Left ventricle myocardium inferior (tissue), 1 donor: Measurements from ENCODE around the gene ANKRD40CL. TPM values are rescaled to one million over a fixed set of nuclear protein-coding genes. Genes with fewer than 3 reads are reported as not detected.
A peak's percentile ranks its signal among the peaks of the same experiment; 100 is the strongest.

Experiments
- DNase-seq: peaks from one replicate; pipeline ENCODE4 v3.0.0-alpha.2; 2020
- H3K27ac ChIP-seq: fragments of 200-600 bp; replicated peaks from 2 replicates; pipeline ENCODE4 v1.8.0; 2021
- H3K27me3 ChIP-seq: fragments of 200-600 bp; 2 replicates; pipeline ENCODE4 v1.8.0; 2021; ENCODE audit warnings: low read depth
- H3K36me3 ChIP-seq: fragments of 200-600 bp; 2 replicates; pipeline ENCODE4 v1.8.0; 2021
- H3K4me1 ChIP-seq: fragments of 200-600 bp; 2 replicates; pipeline ENCODE4 v1.8.0; 2021
- H3K4me3 ChIP-seq: fragments of 200-600 bp; 2 replicates; pipeline ENCODE4 v1.8.0; 2021; ENCODE audit warnings: mild to moderate bottlenecking, moderate library complexity
- H3K9me3 ChIP-seq: fragments of 200-600 bp; replicated peaks from 2 replicates; pipeline ENCODE4 v1.8.0; 2021
- intact Hi-C: fragments of 100-400 bp; cut with micrococcal nuclease; formaldehyde crosslinking; loops from one replicate; pipeline ENCODE4 v1.11.0; 2022
- total RNA-seq: library from RNA; stranded (reverse); fragmentation: NEBNext Ultra II Directional; extraction: Animal tissue kit (Norgen Biotek cat#: 25700); gene quantifications from one replicate; pipeline ENCODE4 v1.2.1, GENCODE V29; 2021
- TF ChIP-seq, protein P1 (sequence below): fragments of 200-600 bp; IDR thresholded peaks from 2 replicates; pipeline ENCODE4 v1.8.0; 2021; ENCODE audit warnings: antibody characterized with exemption, mild to moderate bottlenecking, borderline replicate concordance
- donor health status: DM: no; HTN: yes; CAD: no; lungs with severe emphysema.

The ANKRD40CL gene
- total RNA-seq, 1 donor from 2014 or later = not detected

- no peak overlapping the region for H3K27ac ChIP-seq
- no peak for DNase-seq
- no peak overlapping the region for H3K4me3 ChIP-seq
- intact Hi-C loops = no loop called here
- no peaks in the 10 kb centered on the region for H3K27me3 ChIP-seq
- H3K9me3 ChIP-seq = no peaks in the 10 kb centered on the region
- H3K36me3 ChIP-seq = peaks cover 100% of the 10 kb centered on the region
- H3K4me1 ChIP-seq = peaks cover 8% of the 10 kb centered on the region
- TF ChIP-seq, protein P1, sequence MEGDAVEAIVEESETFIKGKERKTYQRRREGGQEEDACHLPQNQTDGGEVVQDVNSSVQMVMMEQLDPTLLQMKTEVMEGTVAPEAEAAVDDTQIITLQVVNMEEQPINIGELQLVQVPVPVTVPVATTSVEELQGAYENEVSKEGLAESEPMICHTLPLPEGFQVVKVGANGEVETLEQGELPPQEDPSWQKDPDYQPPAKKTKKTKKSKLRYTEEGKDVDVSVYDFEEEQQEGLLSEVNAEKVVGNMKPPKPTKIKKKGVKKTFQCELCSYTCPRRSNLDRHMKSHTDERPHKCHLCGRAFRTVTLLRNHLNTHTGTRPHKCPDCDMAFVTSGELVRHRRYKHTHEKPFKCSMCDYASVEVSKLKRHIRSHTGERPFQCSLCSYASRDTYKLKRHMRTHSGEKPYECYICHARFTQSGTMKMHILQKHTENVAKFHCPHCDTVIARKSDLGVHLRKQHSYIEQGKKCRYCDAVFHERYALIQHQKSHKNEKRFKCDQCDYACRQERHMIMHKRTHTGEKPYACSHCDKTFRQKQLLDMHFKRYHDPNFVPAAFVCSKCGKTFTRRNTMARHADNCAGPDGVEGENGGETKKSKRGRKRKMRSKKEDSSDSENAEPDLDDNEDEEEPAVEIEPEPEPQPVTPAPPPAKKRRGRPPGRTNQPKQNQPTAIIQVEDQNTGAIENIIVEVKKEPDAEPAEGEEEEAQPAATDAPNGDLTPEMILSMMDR = no peak
Measured at GRCh38 chr17:50745631-50746030, 21.7 kb downstream of the ANKRD40CL start.

DNA sequence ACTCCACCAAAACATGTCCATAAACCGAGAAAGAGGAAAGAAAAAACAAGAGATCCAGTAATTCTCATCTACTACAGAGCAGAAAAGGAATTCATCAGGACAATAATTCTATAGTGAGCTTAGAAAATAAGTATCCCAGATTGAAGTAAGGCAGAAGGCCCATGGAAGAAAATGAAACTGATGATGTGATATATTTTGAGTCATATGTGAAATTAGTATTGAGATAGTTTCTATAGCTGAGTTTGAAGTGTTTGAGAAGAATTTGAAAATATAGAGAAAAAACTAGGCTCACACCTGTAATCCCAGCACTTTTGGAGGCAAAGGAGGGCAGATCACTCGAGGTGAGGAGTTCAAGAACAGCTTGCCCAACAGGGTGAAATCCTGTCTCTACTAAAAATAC lies 28.2 kb downstream of the ANKRD40CL start:
- no peak overlapping the region for H3K27ac ChIP-seq
- H3K27me3 ChIP-seq = no peaks in the 10 kb centered on the region
- peaks cover 32% of the 10 kb centered on the region for H3K4me1 ChIP-seq
- no peaks in the 10 kb centered on the region for H3K9me3 ChIP-seq
- peaks cover 63% of the 10 kb centered on the region for H3K36me3 ChIP-seq
- DNase-seq = no peak
- TF ChIP-seq, protein P1 = no peak
- no peak overlapping the region for H3K4me3 ChIP-seq
- intact Hi-C loops = no loop called here

GRCh38 chr17:50737118-50737698 lies 30.1 kb downstream of the ANKRD40CL start:
- H3K27me3 ChIP-seq = no peaks in the 10 kb centered on the region
- DNase-seq = no peak
- intact Hi-C loops = no loop called here
- no peaks in the 10 kb centered on the region for H3K9me3 ChIP-seq
- H3K4me1 ChIP-seq = peaks cover 38% of the 10 kb centered on the region
- no peak overlapping the region for H3K4me3 ChIP-seq
- TF ChIP-seq, protein P1 = no peak
- peaks cover 44% of the 10 kb centered on the region for H3K36me3 ChIP-seq
- H3K27ac ChIP-seq = no peak overlapping the region

GRCh38 chr17:50735287-50735686 lies 32.0 kb downstream of the ANKRD40CL start:
- Histone ChIP-seq H3K27ac (no peak overlapping the region), H3K9me3 (no peaks in the 10 kb centered on the region), H3K27me3 (no peaks in the 10 kb centered on the region), H3K4me1 (peaks cover 57% of the 10 kb centered on the region), H3K4me3 (no peak overlapping the region), H3K36me3 (peaks cover 25% of the 10 kb centered on the region)
- no peak for DNase-seq
- TF ChIP-seq, protein P1 = no peak
- intact Hi-C loops = no loop called here

DNA sequence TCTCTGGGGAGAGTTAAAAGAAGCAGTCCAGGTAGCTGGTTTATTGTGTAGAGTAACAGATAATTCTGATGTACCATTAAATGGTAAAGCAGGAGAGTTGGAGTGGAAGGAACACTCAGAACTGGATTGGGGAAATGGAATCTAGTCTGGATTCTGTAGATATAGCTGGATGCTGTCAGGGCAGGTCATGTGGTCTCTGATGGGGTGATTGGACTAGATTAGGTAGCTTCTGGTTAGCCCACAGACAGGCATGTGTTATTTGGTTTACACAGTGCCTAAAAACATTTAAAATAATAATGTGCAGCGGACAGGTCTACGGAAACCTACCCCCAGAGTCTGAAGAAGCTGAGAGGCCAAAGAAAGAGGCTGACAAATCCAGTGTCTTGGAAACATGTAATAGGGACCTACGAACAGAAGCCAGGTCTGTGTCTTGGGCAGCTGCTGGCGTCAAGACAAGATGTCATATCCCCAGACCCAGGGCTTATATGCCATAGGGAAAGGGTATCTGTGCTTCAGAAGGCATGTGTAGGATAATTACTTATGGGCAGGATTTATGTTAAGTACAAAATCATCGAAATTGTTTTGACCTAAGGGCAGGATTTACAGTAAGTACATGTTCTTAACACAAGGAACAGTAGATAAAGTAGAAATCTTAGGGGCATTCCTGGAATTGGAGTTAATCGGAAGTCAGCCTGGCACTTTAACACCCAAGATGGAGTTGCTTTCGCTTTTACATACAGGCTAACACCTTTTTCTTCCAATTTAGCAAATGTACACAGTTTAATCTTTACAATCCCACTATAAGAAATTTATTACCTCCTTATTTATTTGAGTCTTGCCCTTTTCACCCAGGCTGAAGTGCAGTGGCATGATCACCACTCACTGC lies 35.5 kb downstream of the ANKRD40CL start:
- Histone ChIP-seq H3K4me1 (peaks cover 80% of the 10 kb centered on the region), H3K27ac (peak overlapping the region; percentile 25), H3K9me3 (no peaks in the 10 kb centered on the region), H3K4me3 (no peak overlapping the region), H3K36me3 (no peaks in the 10 kb centered on the region), H3K27me3 (no peaks in the 10 kb centered on the region)
- intact Hi-C loops = no loop called here
- TF ChIP-seq, protein P1 = no peak
- no peak for DNase-seq
